Measurements from ENCODE around the gene TSHZ2.

Gene TSHZ2

GRCh38 chr20:53346335-53346648 is 374.1 kb downstream of the TSHZ2 start:
- POLR2A ChIA-PET: no interaction called here

GRCh38 chr20:53349730-53350129 is 377.6 kb downstream of the TSHZ2 start:
- POLR2A ChIA-PET: no interaction called here
- TF ChIP-seq PKNOX1 (IDR thresholded peaks at IDR 0.05): no peak
- no peak for TF ChIP-seq L3MBTL2 (conservative IDR thresholded peaks at IDR 0.05)
- TF ChIP-seq FOXA1 (IDR thresholded peaks at IDR 0.05): no peak
- TF ChIP-seq FOXK2 (IDR thresholded peaks at IDR 0.05): no peak
- no peak for TF ChIP-seq NFRKB (IDR thresholded peaks at IDR 0.05)
- no peak for TF ChIP-seq SUZ12 (IDR thresholded peaks at IDR 0.05)
- no peak for TF ChIP-seq SP1 (IDR thresholded peaks at IDR 0.05)
- no peak for TF ChIP-seq BHLHE40 (IDR thresholded peaks at IDR 0.05; ENCODE audit: borderline replicate concordance)
- no peak for TF ChIP-seq LEF1 (IDR thresholded peaks at IDR 0.05; ENCODE audit: borderline replicate concordance)
- no peak for TF ChIP-seq ZNF384 (IDR thresholded peaks at IDR 0.05)
- TF ChIP-seq TARDBP (IDR thresholded peaks at IDR 0.05): no peak
- TF ChIP-seq HDGF (IDR thresholded peaks at IDR 0.05; ENCODE audit: borderline replicate concordance): no peak
- no peak for TF ChIP-seq FOXM1 (IDR thresholded peaks at IDR 0.05; ENCODE audit: borderline replicate concordance)
- CTCF ChIA-PET: no interaction called here
- DNase-seq (ENCODE audit: extremely low spot score): no peak

More at GRCh38 chr20:53346335-53346648, 374.1 kb downstream of the TSHZ2 start:
- TF ChIP-seq ELF4 (IDR thresholded peaks at IDR 0.05) (no peak), FOXM1 (IDR thresholded peaks at IDR 0.05; ENCODE audit: borderline replicate concordance) (no peak), FOXK2 (IDR thresholded peaks at IDR 0.05) (no peak), FOXA1 (IDR thresholded peaks at IDR 0.05) (no peak), SUZ12 (IDR thresholded peaks at IDR 0.05) (no peak), LEF1 (IDR thresholded peaks at IDR 0.05; ENCODE audit: borderline replicate concordance) (no peak), ARNT (IDR thresholded peaks at IDR 0.05) (no peak), BHLHE40 (IDR thresholded peaks at IDR 0.05; ENCODE audit: borderline replicate concordance) (no peak), ZNF384 (IDR thresholded peaks at IDR 0.05) (no peak)
- CTCF ChIA-PET: no interaction called here
- DNase-seq (ENCODE audit: extremely low spot score): no peak

- POLR2A ChIA-PET: no interaction called here
- CTCF ChIA-PET: no interaction called here
- no peak for DNase-seq (ENCODE audit: extremely low spot score)
- TF ChIP-seq PKNOX1 (IDR thresholded peaks at IDR 0.05): no peak
- TF ChIP-seq ARNT (IDR thresholded peaks at IDR 0.05): no peak
- no peak for TF ChIP-seq FOXK2 (IDR thresholded peaks at IDR 0.05)
- TF ChIP-seq L3MBTL2 (conservative IDR thresholded peaks at IDR 0.05): no peak
- TF ChIP-seq CTBP1 (IDR thresholded peaks at IDR 0.05; ENCODE audit: borderline replicate concordance): no peak
- TF ChIP-seq FOXA1 (IDR thresholded peaks at IDR 0.05): no peak
- no peak for TF ChIP-seq FOXM1 (IDR thresholded peaks at IDR 0.05; ENCODE audit: borderline replicate concordance)
- no peak for TF ChIP-seq TARDBP (IDR thresholded peaks at IDR 0.05)
- no peak for TF ChIP-seq SUZ12 (IDR thresholded peaks at IDR 0.05)
- TF ChIP-seq HDGF (IDR thresholded peaks at IDR 0.05; ENCODE audit: borderline replicate concordance): no peak
- no peak for TF ChIP-seq NFRKB (IDR thresholded peaks at IDR 0.05)
Observed at GRCh38 chr20:53352727-53353440, 380.7 kb downstream of the TSHZ2 start.

- ChIA-PET POLR2A (no interaction called here), CTCF (no interaction called here)
- TF ChIP-seq CTBP1 (IDR thresholded peaks at IDR 0.05; ENCODE audit: borderline replicate concordance): no peak
- TF ChIP-seq TARDBP (IDR thresholded peaks at IDR 0.05): no peak
- no peak for TF ChIP-seq NFRKB (IDR thresholded peaks at IDR 0.05)
- TF ChIP-seq ZNF384 (IDR thresholded peaks at IDR 0.05): no peak
- no peak for TF ChIP-seq FOXK2 (IDR thresholded peaks at IDR 0.05)
- TF ChIP-seq FOXM1 (IDR thresholded peaks at IDR 0.05; ENCODE audit: borderline replicate concordance): no peak
- no peak for TF ChIP-seq ELF4 (IDR thresholded peaks at IDR 0.05)
- DNase-seq (ENCODE audit: extremely low spot score): no peak
Observed at GRCh38 chr20:53354314-53354713, 382.2 kb downstream of the TSHZ2 start.

- DNase-seq (ENCODE audit: extremely low spot score): no peak
- TF ChIP-seq ARNT (IDR thresholded peaks at IDR 0.05) (no peak), FOXK2 (IDR thresholded peaks at IDR 0.05) (no peak), HDGF (IDR thresholded peaks at IDR 0.05; ENCODE audit: borderline replicate concordance) (no peak), SP1 (IDR thresholded peaks at IDR 0.05) (no peak), LEF1 (IDR thresholded peaks at IDR 0.05; ENCODE audit: borderline replicate concordance) (no peak), CTBP1 (IDR thresholded peaks at IDR 0.05; ENCODE audit: borderline replicate concordance) (no peak), NFRKB (IDR thresholded peaks at IDR 0.05) (no peak), BHLHE40 (IDR thresholded peaks at IDR 0.05; ENCODE audit: borderline replicate concordance) (no peak)
- CTCF ChIA-PET: no interaction called here
- POLR2A ChIA-PET: no interaction called here
Observed at GRCh38 chr20:53355790-53356189, 383.6 kb downstream of the TSHZ2 start.

GRCh38 chr20:53359425-53359824 is 387.3 kb downstream of the TSHZ2 start:
- POLR2A ChIA-PET: no interaction called here
- TF ChIP-seq CTBP1 (IDR thresholded peaks at IDR 0.05; ENCODE audit: borderline replicate concordance): no peak
- TF ChIP-seq LEF1 (IDR thresholded peaks at IDR 0.05; ENCODE audit: borderline replicate concordance): no peak
- no peak for TF ChIP-seq ARNT (IDR thresholded peaks at IDR 0.05)
- TF ChIP-seq L3MBTL2 (conservative IDR thresholded peaks at IDR 0.05): no peak
- TF ChIP-seq NFRKB (IDR thresholded peaks at IDR 0.05): no peak
- TF ChIP-seq ELF4 (IDR thresholded peaks at IDR 0.05): no peak
- no peak for TF ChIP-seq BHLHE40 (IDR thresholded peaks at IDR 0.05; ENCODE audit: borderline replicate concordance)
- TF ChIP-seq FOXM1 (IDR thresholded peaks at IDR 0.05; ENCODE audit: borderline replicate concordance): no peak
- TF ChIP-seq FOXK2 (IDR thresholded peaks at IDR 0.05): no peak
- no peak for TF ChIP-seq SUZ12 (IDR thresholded peaks at IDR 0.05)
- TF ChIP-seq SP1 (IDR thresholded peaks at IDR 0.05): no peak
- TF ChIP-seq TARDBP (IDR thresholded peaks at IDR 0.05): no peak
- TF ChIP-seq PKNOX1 (IDR thresholded peaks at IDR 0.05): no peak
- TF ChIP-seq ZNF384 (IDR thresholded peaks at IDR 0.05): no peak
- no peak for TF ChIP-seq FOXA1 (IDR thresholded peaks at IDR 0.05)
- TF ChIP-seq HDGF (IDR thresholded peaks at IDR 0.05; ENCODE audit: borderline replicate concordance): no peak
- DNase-seq (ENCODE audit: extremely low spot score): no peak
- CTCF ChIA-PET: interaction anchor here (0.6 kb wide), 1 partner anchor 1394 kb away, joined by 3 read pairs; no protein-coding TSS in a partner anchor

All from HEK293T (cell line).